NT2/D1 (cell line): ENCODE measurements around the gene ADAMTSL2.

ENCODE experiments used
- DNase-seq: peaks from one replicate; pipeline ENCODE4 v3.0.0-alpha.2; 2011; ENCODE audit warnings: low read depth, low spot score
- H3K27me3 ChIP-seq: 2 replicates; pipeline ENCODE4 v1.6.0; 2011; ENCODE audit warnings: mild to moderate bottlenecking; ENCODE audit not compliant: insufficient read length, insufficient read depth
- H3K36me3 ChIP-seq: 2 replicates; pipeline ENCODE4 v1.6.1; 2011; ENCODE audit warnings: mild to moderate bottlenecking, low read length, mixed read lengths; ENCODE audit not compliant: insufficient read depth, insufficient read length
- H3K4me1 ChIP-seq: 2 replicates; pipeline ENCODE4 v1.5.1; 2011; ENCODE audit not compliant: insufficient read depth, insufficient read length
- H3K4me3 ChIP-seq: 2 replicates; pipeline ENCODE4 v1.5.1; 2011; ENCODE audit warnings: low read depth; ENCODE audit not compliant: insufficient read length
- H3K9ac ChIP-seq: 2 replicates; pipeline ENCODE4 v1.6.0; 2011; ENCODE audit warnings: low read depth; ENCODE audit not compliant: insufficient read length
- H3K9me3 ChIP-seq: 2 replicates; pipeline ENCODE4 v1.5.1; 2011; ENCODE audit warnings: mild to moderate bottlenecking, low read length; ENCODE audit not compliant: insufficient read depth
- SUZ12 ChIP-seq: IDR thresholded peaks from 2 replicates; pipeline ENCODE4 v1.6.1; 2011; ENCODE audit not compliant: insufficient read length, insufficient read depth; ENCODE audit errors: extremely low read depth
- YY1 ChIP-seq: IDR thresholded peaks from 2 replicates; pipeline ENCODE4 v1.6.1; 2011; ENCODE audit not compliant: insufficient read length, insufficient read depth
- ZNF274 ChIP-seq: IDR thresholded peaks from 2 replicates; pipeline ENCODE4 v1.6.1; 2011; ENCODE audit warnings: mild to moderate bottlenecking, low read depth, low read length

ADAMTSL2 gene

DNA sequence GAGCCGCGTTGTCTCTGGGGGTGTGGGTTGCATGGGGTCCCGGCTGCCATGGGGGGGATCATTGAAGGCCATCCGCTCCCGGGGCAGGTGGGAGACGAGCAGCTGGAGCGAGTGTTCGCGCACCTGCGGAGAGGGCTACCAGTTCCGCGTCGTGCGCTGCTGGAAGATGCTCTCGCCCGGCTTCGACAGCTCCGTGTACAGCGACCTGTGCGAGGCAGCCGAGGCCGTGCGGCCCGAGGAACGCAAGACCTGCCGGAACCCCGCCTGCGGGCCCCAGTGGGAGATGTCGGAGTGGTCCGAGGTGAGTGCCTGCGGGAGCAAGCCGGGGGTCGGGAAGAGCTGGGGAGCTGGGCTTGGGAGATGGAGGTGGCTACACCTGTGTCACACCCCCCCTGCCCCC, 33.7 kb downstream of the ADAMTSL2 start:
- no peak for DNase-seq
- Histone ChIP-seq H3K9ac (no peak overlapping the region), H3K9me3 (no peaks in the 10 kb centered on the region), H3K36me3 (no peaks in the 10 kb centered on the region), H3K27me3 (no peaks in the 10 kb centered on the region), H3K4me3 (no peak overlapping the region), H3K4me1 (peaks cover 32% of the 10 kb centered on the region)
- no peak for TF ChIP-seq ZNF274

DNA sequence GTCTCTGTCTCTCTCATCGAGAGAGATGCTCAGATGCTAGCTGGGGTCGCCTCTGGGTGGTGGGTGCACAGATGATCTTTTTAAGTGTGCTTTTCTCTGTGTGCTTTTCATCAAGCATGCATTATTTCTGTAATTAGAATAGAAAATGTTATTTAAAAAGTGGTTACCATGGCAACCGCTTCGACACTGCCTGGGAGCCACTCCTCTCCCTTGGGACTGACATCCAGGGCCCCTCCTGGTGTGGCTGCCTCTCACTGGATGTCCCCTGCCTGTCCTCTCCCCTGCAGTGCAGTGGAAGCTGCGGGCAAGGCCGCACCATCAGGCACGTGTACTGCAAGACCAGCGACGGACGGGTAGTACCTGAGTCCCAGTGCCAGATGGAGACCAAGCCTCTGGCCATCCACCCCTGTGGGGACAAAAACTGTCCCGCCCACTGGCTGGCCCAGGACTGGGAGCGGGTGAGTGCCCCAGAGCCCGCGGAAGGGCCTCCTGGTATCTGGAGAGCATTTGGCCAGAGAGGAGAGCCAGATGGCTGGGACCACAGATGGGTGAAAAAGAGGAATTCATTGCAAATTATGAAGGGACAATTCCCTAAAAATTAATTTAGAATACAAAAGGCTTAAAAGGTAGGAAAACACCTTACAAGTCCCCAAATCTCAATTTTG, 34.7 kb downstream of the ADAMTSL2 start:
- no peak for TF ChIP-seq YY1
- no peak for TF ChIP-seq ZNF274
- TF ChIP-seq SUZ12 = no peak
- no peak for DNase-seq
- no peak overlapping the region for H3K4me3 ChIP-seq
- H3K27me3 ChIP-seq = no peaks in the 10 kb centered on the region
- no peaks in the 10 kb centered on the region for H3K36me3 ChIP-seq
- H3K9me3 ChIP-seq = no peaks in the 10 kb centered on the region
- no peak overlapping the region for H3K9ac ChIP-seq
- H3K4me1 ChIP-seq = peaks cover 29% of the 10 kb centered on the region

DNA sequence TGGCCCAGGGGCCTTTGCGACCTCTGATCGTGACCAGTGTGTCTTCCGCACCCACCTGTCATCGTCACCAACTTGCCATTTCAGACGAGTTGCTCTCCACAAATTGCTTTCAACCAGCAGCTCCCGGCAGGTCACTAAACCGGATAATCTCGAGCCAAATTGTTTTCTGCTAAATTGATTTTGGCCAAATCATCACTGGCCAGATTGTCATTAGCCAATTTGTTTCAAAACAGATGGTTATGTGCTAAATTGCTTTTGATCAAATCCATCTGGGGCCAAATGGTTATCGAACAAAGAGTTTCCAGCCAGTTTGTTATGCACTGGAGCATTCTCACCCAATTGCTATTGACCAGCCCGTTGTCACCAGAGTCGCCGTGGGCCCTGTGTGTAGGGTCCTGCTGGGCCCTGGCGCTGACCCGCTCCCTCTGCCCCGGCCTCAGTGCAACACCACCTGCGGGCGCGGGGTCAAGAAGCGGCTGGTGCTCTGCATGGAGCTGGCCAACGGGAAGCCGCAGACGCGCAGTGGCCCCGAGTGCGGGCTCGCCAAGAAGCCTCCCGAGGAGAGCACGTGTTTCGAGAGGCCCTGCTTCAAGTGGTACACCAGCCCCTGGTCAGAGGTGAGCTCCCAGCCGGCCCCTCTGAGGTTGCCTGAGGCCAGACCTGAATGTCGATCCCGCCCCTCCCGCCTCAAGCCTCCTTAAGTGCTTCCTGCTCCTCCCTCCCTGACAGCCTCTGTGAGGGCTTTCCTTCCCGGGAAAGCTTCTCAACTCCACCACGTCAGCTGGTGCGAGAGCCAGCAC, 35.6 kb downstream of the ADAMTSL2 start:
- H3K27me3 ChIP-seq = no peaks in the 10 kb centered on the region

GRCh38 chr9:133570691-133571080, 36.2 kb downstream of the ADAMTSL2 start:
- H3K9ac ChIP-seq = peak overlapping the region; percentile 26
- no peaks in the 10 kb centered on the region for H3K36me3 ChIP-seq
- H3K4me1 ChIP-seq = peaks cover 24% of the 10 kb centered on the region
- no peaks in the 10 kb centered on the region for H3K9me3 ChIP-seq
- H3K27me3 ChIP-seq = no peaks in the 10 kb centered on the region
- no peak for DNase-seq
- TF ChIP-seq ZNF274 (no peak), YY1 (no peak), SUZ12 (no peak)
- H3K4me3 ChIP-seq = no peak overlapping the region

More for the DNA sequence above, 35.6 kb downstream of the ADAMTSL2 start:
- H3K4me3 ChIP-seq = no peak overlapping the region
- H3K9ac ChIP-seq = no peak overlapping the region
- no peaks in the 10 kb centered on the region for H3K9me3 ChIP-seq
- H3K4me1 ChIP-seq = peaks cover 25% of the 10 kb centered on the region
- no peak for TF ChIP-seq ZNF274
- TF ChIP-seq YY1 = no peak
- TF ChIP-seq SUZ12 = no peak
- H3K36me3 ChIP-seq = no peaks in the 10 kb centered on the region
- DNase-seq = no peak

DNA sequence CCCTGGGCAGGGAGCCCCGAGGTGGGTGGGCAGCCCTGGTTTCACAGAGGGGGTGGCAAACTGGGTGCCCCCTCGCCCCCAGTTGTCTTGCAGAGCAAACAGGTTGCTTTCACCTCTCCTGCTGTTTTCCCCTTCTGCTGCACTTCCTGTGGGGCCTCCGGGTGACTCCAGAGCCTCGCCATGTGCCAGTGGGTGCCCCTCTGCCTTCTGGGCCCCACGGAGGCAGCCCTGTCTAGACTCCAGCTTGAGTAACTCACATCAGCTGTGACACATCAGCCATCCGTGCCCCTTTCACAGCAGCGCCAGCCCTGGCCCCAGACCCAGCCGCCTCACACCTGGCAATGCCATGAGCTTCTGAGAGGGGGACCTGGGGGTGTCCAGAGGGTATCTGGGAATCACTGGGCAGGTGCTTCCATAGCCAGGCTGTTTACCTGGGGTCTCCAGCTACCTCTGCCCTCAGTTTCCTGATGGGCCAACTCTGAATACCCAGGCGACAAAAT, 36.9 kb downstream of the ADAMTSL2 start:
- Histone ChIP-seq H3K4me3 (no peak overlapping the region), H3K4me1 (peaks cover 27% of the 10 kb centered on the region), H3K27me3 (no peaks in the 10 kb centered on the region), H3K9ac (peak overlapping the region; percentile 1), H3K36me3 (no peaks in the 10 kb centered on the region), H3K9me3 (no peaks in the 10 kb centered on the region)
- TF ChIP-seq ZNF274 (no peak), SUZ12 (no peak), YY1 (no peak)
- no peak for DNase-seq

DNA sequence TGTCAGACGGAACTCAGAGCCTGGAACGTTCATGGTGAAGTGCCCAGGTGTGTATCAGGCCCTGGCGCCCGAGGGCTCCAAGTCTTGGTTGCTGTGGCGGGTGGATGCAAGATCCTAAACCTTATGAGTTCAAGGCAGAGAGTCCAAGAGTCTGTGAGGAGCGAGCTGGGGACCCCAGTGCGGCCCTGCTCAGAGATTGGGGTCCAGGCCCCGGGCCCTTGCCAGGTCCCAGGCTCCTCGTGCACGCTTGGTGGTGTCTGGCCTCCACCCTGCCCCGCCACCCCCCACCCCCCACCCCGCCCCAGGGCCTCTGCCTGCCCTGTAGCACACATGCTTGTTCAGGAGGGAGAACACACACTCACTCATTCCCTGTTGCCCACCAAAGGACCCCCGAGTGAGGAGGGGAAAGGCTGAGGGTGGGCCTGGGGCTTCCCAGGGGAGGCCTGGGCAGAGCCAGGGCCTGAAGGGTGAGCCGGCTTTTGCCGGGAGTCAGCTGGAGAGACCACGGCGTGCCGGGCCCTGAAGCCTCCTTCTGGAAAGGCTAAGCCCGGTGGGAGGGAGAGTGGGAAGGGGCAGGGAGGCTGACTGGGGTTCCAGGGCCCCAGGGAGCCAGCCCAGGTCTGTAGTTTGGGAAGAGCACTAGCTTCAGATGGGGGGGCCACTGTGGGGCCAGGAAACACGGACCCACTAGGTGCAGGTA, 37.5 kb downstream of the ADAMTSL2 start:
- TF ChIP-seq ZNF274 = no peak
- TF ChIP-seq YY1 = no peak
- no peak for TF ChIP-seq SUZ12

More for the DNA sequence above, 37.5 kb downstream of the ADAMTSL2 start:
- H3K4me3 ChIP-seq = no peak overlapping the region
- H3K36me3 ChIP-seq = no peaks in the 10 kb centered on the region
- DNase-seq = no peak
- peaks cover 29% of the 10 kb centered on the region for H3K4me1 ChIP-seq
- no peaks in the 10 kb centered on the region for H3K9me3 ChIP-seq
- no peaks in the 10 kb centered on the region for H3K27me3 ChIP-seq
- H3K9ac ChIP-seq = peak overlapping the region; percentile 1
